NCI-H82 treated with DMSO at 0.1 percent for 48 hours (cell line): ENCODE measurements around the gene CTSF.
"Not testable (repeated sequence)": the region's sequence is repeated elsewhere in the genome, so short reads cannot be mapped to it uniquely, and the experiment has no call there.

Experiments
- DNase-seq: peaks from one replicate; lab custom pipeline; 2025; ENCODE audit not compliant: unreplicated experiment; lab: John Stamatoyannopoulos, UW

The CTSF gene

DNA sequence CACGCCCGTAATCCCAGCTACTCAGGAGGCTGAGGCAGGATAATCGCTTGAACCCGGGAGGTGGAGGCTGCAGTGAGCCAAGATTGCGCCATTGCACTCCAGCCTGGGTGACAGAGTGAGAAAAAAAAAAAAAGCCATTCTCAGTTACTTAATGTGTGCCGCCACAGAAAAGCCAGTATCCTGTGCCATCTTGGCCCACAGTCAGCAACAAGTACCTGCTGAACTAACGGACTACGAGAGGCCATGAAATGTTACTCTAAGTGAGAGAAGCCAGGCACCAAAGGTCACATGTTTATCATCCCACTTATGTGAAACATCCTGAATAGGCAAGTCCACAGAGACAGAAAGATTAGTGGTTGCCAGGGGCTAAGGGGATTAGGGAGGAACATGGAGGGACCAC lies 27.8 kb downstream of the CTSF start:
- not testable (repeated sequence) for DNase-seq

DNA sequence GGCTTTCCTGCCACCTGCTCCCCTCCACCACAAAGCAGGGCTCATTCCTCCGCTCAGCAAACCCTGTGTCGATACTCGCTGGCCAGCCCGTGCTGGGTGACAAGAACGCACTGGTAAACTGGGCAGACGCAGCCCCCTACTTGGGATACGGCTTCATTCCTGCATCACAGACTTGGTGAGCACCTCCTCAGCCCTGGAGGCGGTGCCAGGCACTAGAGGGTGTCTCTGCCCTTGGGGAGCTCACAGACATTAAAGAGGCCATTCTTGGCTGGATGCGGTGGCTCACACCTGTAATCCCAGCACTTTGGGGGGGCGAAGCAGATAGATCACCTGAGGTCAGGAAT lies 28.6 kb downstream of the CTSF start:
- no peak for DNase-seq

DNA sequence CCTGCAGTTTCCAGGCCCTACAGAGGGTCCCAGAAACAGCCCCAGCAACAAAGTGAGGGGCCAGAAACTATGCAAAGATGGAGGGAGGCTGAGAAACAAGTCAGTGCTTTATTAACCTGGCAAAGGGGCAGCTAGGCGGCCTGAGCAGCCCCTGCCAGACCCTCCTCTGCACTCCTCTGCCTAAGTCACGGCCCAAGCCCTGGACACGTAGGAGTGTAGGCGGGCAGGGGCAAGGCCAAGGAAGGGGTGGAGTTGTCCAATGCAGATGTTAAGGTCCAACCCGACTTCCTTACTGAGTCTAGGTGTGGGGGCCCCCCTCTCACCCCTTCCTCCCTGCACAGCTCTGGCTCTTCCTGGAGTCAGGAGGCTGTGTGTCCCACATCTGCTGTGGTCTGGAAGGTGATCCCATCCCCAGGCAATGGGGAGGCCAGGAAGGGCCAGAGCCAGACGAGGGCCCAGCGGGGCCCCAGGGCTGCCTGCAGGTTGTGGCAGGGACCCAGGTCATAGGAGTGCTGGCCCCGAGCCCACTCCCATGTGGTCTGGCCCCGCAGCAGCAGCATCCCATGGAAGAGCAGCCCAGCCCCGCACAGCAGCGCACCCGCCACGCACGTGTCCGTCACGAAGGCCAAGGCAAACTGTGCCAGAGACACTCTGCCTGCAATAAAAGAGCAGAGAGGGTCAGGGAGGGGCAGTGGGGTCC lies 29.1 kb downstream of the CTSF start:
- DNase-seq: no peak

DNA sequence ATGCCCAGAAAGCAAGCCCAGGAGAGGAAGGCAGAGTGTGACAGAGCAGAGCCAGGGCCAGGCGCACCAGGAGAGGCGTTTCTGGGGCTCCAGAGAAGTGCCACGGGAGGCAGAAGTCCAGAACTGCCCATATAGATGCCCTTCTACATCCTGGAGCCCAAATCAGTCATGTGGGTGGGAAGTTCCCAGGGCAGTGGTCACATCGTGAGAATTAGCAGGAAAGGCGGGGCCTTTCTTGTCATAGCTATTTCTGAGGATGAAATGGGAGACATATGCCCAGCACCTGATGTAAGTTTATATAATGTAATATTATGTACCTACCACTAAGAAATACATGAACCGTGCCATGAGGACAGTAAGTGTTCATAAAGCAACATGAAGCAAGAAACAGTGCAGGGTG lies 35.6 kb downstream of the CTSF start:
- DNase-seq: no peak

DNA sequence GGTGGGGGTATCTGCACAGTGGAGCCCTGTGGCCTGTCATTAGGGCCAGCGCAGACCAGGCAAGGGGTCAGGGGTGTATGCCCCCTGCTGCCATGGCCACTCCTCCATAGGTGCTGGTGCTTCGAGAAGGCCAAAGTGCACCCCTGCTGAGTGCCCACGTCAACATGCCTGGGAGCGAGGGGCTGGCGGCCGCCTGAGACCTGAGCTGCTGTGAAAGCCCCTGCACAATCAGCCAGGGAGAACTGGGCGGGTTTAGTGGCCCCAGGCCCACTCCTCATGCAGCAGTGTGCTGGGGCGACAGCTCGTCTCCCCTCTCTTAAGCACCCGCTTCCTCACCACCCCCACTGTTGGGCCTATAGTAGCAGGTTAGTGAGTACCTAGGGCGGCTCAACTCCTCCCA lies 36.6 kb downstream of the CTSF start:
- no peak for DNase-seq

DNA sequence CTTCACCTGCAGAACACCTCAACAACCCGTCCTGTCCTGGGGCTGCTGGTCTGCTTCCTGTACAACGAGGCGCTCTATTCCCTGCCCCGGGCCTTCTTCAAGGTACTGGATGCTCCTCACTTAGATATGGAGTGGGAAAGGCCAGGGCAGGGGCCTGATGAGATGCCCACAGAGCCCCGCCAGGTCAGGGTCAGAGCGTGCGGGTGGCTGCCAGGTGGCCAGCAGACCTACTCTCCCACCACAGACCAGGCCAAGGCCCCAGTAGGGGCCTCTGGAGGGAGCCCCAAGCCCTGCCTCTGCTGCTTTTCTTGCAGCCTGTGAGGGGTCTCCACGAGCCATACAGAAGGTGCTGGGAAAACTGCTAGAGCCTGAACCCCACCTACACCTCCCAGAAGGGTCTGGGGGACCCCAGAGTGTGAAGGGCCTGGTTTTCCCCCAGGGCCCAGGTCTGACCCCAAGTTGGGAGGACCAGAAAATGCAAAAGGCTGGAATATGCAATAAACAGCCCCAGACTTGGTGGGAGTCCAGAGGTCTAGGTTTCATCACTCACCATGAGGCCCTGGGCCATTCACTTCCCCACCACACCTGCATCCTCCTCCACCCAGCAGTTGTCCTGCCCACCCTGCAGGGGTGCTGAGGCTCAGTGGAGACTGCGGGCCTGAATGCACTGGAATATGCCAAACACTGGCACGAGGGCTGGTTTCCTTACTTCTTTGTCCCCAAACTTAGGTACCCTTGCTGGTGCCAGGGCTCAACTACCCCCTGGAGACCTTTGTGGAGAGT lies 37.3 kb downstream of the CTSF start:
- no peak for DNase-seq

DNA sequence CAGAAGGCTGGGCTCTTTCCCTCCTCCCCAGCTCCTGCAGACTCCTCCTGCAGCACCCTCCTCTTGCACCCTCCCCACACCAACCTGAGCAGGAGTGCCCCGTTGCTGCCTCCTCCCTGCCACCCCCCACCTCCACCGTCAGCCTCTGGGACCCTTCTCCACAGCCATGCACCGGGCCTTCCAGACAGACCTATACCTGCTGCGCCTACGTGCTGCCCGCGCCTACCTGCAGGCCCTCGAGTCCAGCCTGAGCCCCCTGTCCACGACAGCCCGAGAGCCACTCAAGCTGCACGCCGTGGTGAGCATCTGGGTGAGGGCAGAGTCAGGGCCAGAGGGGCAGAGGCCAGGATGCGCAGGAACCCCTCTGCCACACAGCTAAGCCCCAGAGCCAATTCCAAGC lies 38.8 kb downstream of the CTSF start:
- DNase-seq: no peak

DNA sequence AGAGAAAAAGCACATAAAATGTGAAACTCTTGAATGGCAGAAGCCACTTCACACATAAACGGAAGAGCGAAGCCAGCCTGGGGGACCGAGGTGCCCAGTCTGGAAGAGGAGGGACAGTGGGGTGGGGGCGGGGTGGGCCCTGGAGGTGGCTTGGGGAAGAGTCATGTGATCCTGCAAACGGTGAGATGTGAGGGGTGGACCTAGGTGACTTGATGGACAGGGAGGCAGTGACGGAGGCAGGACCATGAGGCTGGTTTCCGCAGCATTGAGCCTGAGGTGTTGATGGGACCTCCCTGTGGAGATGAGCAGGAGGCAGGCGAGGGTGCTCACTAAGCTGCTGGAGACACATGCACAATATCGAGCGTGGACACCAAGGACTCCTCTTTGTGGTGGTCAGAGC lies 39.3 kb downstream of the CTSF start:
- no peak for DNase-seq

DNA sequence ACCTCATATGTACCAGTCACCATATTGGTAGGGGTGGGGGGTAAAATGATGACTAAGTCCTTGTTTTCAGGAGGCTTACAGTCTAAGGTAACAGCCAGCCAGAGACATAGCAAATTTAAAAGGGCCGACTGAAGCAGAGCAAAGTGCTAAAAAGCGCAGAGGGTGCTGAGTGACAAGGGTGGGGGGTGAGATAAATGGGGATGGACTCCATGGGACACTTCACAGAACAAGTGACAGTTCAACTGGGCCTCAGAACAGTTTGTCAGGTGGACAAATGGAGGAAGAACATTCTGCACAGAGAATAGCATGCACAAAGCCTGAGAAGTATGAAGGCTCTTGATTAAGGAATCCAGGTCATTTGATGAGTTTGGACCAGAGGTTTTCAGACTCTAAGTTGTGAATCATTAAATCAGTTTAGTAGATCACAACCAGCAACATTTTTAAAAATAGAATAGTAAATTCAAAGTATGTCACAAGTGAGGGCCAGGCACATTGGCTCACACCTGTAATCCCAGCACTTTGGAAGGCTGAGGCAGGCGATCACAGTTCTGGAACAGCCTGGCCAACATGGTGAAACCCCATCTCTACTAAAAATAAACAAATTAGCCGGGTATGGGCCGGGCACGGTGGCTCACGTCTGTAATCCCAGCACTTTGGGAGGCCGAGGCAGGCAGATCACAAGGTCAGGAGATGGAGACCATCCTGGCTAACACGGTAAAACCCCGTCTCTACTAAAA lies 43.9 kb downstream of the CTSF start:
- no peak for DNase-seq

DNA sequence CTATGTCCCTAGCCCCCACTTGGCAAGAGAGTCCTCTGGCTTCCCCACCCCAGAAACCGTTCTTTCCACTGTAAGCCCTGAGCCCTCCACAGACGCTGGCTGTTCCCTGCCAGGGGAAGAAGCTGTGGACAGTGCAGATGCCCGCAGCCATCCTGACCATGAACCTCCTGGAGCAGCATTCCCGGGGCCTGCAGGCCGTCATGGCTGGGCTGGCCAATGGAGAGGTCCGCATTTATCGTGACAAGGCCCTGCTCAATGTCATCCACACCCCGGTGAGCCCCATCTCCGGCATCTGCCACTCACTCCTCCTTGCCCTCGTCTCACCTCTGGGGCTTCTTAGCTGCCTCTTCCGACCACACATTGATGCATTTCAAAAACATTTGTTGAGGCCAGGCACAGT lies 44.8 kb downstream of the CTSF start:
- DNase-seq: no peak
